Glutamatergic neuron (in vitro differentiated cells): ENCODE results near the gene CLBA1. TPM values are rescaled to one million over a fixed set of nuclear protein-coding genes. Genes with fewer than 3 reads are reported as not detected.

Experiments
- DNase-seq: peaks from one replicate; pipeline ENCODE4 v3.0.0; 2022
- H3K27ac Mint-ChIP-seq: one replicate; pipeline ENCODE4 v1.8.0; 2020; ENCODE audit warnings: mild to moderate bottlenecking, mixed read lengths, inconsistent platforms; ENCODE audit not compliant: unreplicated experiment
- H3K27me3 Mint-ChIP-seq: one replicate; pipeline ENCODE4 v1.8.0; 2020; ENCODE audit warnings: mild to moderate bottlenecking, moderate library complexity, mixed read lengths, inconsistent platforms; ENCODE audit not compliant: unreplicated experiment
- H3K36me3 Mint-ChIP-seq: one replicate; pipeline ENCODE4 v1.8.0; 2020; ENCODE audit warnings: mild to moderate bottlenecking, mixed read lengths, inconsistent platforms; ENCODE audit not compliant: unreplicated experiment
- H3K4me1 Mint-ChIP-seq: one replicate; pipeline ENCODE4 v1.8.0; 2020; ENCODE audit warnings: mild to moderate bottlenecking, low read depth, mixed read lengths, inconsistent platforms; ENCODE audit not compliant: unreplicated experiment
- H3K4me3 Mint-ChIP-seq: one replicate; pipeline ENCODE4 v1.8.0; 2020; ENCODE audit warnings: mild to moderate bottlenecking, mixed read lengths, inconsistent platforms; ENCODE audit not compliant: unreplicated experiment
- H3K9me3 Mint-ChIP-seq: one replicate; pipeline ENCODE4 v1.8.0; 2020; ENCODE audit warnings: mild to moderate bottlenecking, moderate library complexity, mixed read lengths, inconsistent platforms; ENCODE audit not compliant: unreplicated experiment
- total RNA-seq: library from RNA; stranded (reverse); fragmentation: NEBNext Ultra II Directional; extraction: Animal tissue kit (Norgen Biotek cat#: 25700); gene quantifications from one replicate; pipeline ENCODE4 v1.2.1, GENCODE V29; 2021; ENCODE audit not compliant: unreplicated experiment
- TF ChIP-seq, protein P1 (sequence below): fragments of 200-600 bp; sonication (generic); IDR thresholded peaks from one replicate; pipeline ENCODE4 v1.5.0; 2021; ENCODE audit not compliant: partially characterized antibody, unreplicated experiment

CLBA1 gene
- total RNA-seq, 1 donor from 2014 or later: 5.9 TPM

DNA sequence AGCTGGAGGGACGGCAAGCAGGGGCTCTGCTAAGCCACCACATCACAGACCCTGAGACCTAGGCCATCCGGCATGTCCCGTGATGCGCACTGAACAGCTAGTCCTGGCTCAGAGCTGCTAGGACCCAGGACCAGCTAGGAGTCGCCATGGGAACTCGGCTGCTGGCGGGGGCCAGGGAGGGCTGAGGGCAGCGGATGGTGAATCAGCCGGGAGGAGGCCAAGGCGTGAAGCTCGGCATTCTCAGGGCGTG lies 12.5 kb upstream of the CLBA1 start:
- peaks cover 6% of the 10 kb centered on the region for H3K27me3 Mint-ChIP-seq
- H3K4me1 Mint-ChIP-seq: peaks cover 12% of the 10 kb centered on the region
- peak; percentile 21 for DNase-seq
- H3K36me3 Mint-ChIP-seq: no peaks in the 10 kb centered on the region
- H3K9me3 Mint-ChIP-seq: peaks cover 6% of the 10 kb centered on the region
- no peak overlapping the region for H3K4me3 Mint-ChIP-seq
- H3K27ac Mint-ChIP-seq: no peak overlapping the region
- TF ChIP-seq, protein P1, sequence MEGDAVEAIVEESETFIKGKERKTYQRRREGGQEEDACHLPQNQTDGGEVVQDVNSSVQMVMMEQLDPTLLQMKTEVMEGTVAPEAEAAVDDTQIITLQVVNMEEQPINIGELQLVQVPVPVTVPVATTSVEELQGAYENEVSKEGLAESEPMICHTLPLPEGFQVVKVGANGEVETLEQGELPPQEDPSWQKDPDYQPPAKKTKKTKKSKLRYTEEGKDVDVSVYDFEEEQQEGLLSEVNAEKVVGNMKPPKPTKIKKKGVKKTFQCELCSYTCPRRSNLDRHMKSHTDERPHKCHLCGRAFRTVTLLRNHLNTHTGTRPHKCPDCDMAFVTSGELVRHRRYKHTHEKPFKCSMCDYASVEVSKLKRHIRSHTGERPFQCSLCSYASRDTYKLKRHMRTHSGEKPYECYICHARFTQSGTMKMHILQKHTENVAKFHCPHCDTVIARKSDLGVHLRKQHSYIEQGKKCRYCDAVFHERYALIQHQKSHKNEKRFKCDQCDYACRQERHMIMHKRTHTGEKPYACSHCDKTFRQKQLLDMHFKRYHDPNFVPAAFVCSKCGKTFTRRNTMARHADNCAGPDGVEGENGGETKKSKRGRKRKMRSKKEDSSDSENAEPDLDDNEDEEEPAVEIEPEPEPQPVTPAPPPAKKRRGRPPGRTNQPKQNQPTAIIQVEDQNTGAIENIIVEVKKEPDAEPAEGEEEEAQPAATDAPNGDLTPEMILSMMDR: no peak

DNA sequence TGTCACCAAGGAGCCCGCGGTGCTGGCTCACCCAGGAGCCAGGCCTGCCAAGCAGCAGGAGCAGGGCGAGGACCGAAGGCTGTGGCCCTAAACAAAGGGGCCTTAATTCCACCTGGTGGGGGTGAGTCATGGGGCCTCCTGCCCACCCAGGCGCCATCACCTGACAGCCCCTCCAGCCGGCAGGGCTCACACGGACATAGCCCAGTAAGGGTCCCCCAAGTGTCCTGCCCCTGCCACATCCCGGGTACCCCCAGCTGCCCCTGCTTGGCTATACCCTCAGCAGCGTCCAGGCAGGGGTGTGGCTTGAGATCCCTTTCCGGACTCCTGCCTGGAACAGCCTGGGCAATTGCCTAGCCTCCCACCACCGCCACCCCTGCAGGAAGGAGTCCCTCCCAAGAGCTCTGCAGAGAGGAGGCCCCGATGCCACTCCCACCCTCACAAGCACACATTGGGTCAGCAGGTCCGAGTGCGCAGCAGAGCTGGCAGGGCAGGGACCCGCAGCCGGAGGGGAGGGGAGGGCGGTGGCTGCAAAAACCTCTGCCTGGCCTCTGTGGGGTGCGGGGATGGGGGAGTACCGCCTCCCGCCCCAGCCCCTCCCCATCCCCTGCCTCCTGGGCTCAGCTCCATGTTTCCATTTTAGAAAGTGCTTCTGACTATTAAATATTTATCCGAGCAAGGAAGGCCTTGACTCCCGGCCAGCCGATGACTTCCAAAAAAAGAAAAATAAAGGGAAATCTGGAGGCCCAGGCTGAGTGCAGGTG lies 12.0 kb upstream of the CLBA1 start:
- peak; percentile 22 for DNase-seq

DNA sequence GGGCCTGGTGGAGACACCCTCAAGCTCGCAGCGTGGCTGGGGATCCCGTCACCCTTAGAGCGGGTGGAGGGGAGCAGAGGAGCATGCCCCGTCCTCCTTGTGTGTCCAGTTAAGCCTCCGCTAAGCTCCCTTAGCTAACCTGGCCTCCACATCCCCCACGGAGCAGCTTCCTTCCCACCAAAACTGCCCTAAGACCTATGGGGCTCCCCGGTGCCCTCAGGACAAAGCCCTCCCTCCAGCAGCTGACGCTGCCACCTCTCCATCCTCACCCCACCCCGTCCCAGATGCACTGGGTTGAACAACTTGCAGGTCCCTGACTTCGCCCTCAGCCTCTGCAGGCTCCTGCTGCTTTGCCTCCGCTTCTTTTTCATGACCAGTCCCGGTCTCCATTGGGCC lies 11.4 kb upstream of the CLBA1 start:
- no peaks in the 10 kb centered on the region for H3K36me3 Mint-ChIP-seq
- peaks cover 6% of the 10 kb centered on the region for H3K27me3 Mint-ChIP-seq
- H3K4me3 Mint-ChIP-seq: no peak overlapping the region
- peaks cover 7% of the 10 kb centered on the region for H3K9me3 Mint-ChIP-seq
- H3K27ac Mint-ChIP-seq: no peak overlapping the region
- DNase-seq: peak; percentile 10
- H3K4me1 Mint-ChIP-seq: peaks cover 9% of the 10 kb centered on the region
- TF ChIP-seq, protein P1: no peak

More for the DNA sequence above, 12.0 kb upstream of the CLBA1 start:
- Mint-ChIP-seq H3K36me3 (no peaks in the 10 kb centered on the region), H3K27me3 (peaks cover 6% of the 10 kb centered on the region), H3K9me3 (peaks cover 6% of the 10 kb centered on the region), H3K4me3 (no peak overlapping the region), H3K4me1 (peaks cover 12% of the 10 kb centered on the region), H3K27ac (no peak overlapping the region)
- TF ChIP-seq, protein P1: no peak

DNA sequence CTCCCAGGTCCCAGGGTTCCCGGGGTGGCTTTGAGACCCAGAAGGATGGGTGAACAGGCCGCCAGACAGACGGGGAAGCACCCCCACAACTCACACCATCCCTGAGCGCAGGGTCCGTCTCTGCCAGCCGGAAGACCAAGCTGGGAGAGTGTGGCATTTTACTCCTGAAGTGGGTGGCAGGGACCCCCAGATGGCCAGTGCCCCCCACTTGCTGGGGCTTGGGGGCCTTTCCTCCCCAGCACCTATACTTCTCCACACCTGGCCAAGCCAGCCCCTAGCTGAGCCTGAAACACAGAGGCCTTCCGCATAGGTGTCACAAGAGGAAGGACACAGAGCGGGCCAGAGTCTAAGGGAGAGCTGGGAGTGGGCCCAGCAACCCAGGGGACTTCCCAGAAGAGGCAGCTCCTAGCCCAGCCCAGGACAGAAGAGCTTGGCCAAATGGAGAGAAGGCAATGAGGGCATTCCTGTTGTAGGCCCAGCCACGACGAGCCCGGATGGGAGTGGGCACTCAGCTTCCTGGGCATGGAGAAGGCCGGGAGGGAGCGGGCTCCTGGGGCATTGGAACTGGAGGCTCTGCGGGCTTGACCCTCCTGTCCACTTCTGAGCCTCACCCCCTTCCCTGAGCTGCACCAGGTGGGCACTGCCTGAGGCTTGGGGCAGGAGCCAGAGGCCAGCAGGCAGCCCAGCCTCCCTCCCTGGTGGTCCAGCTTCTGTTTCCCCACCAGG lies 10.8 kb upstream of the CLBA1 start:
- Mint-ChIP-seq H3K27ac (no peak overlapping the region), H3K36me3 (no peaks in the 10 kb centered on the region), H3K9me3 (peaks cover 13% of the 10 kb centered on the region), H3K4me3 (no peak overlapping the region), H3K27me3 (peaks cover 7% of the 10 kb centered on the region), H3K4me1 (peaks cover 6% of the 10 kb centered on the region)
- TF ChIP-seq, protein P1: no peak
- peak; percentile 19 for DNase-seq
